HepG2 (cell line): Measurements from ENCODE around the gene RPS15A.

Experiments used
- E2F5 ChIP-seq: sonication (generic); formaldehyde crosslinking; conservative IDR thresholded peaks from 2 replicates; pipeline ENCODE4 v1.4.0; 2020; ENCODE audit warnings: missing genetic modification reagents
- KLF13 ChIP-seq: sonication (generic); formaldehyde crosslinking; IDR thresholded peaks from 2 replicates; pipeline ENCODE4 v1.4.0; 2020; ENCODE audit warnings: mild to moderate bottlenecking, missing genetic modification reagents
- POLR2A ChIP-seq, 2 experiments: IDR thresholded peaks; 2 replicates each; pipeline ENCODE4 v1.6.1; 2011; ENCODE audit warnings: low read depth in 2 of 2, low read length in 2 of 2, mild to moderate bottlenecking in 1 of 2, moderate library complexity in 1 of 2; ENCODE audit not compliant: insufficient read depth in 1 of 2
- RAD21 ChIP-seq: fragments of 450-650 bp; formaldehyde crosslinking; IDR thresholded peaks from 2 replicates; pipeline ENCODE4 v1.5.0; 2020; ENCODE audit warnings: mild to moderate bottlenecking
- ZBTB21 ChIP-seq: sonication (generic); formaldehyde crosslinking; IDR thresholded peaks from 2 replicates; pipeline ENCODE4 v1.4.0; 2020; ENCODE audit warnings: missing genetic modification reagents
- ZSCAN31 ChIP-seq: sonication (generic); formaldehyde crosslinking; IDR thresholded peaks from 2 replicates; pipeline ENCODE4 v1.5.0; 2020; ENCODE audit warnings: low read depth, mild to moderate bottlenecking, missing genetic modification reagents

- TF ChIP-seq RAD21 (CRISPR knock-in tag) (no peak), ZBTB21 (CRISPR knock-in tag) (no peak), ZSCAN31 (CRISPR knock-in tag) (no peak), POLR2A (IDR thresholded peaks at IDR 0.05; ENCODE audit: insufficient read depth in 1 of 2, low read depth in 2 of 2, low read length in 2 of 2) (no peak), E2F5 (CRISPR knock-in tag) (no peak), KLF13 (no peak)
Measured at GRCh38 chr16:18834864-18835263, 44.7 kb upstream of the RPS15A start.
